Neuronal stem cell (in vitro differentiated cells): ENCODE results near the gene RMC1.
"Not testable (repeated sequence)": the region's sequence is repeated elsewhere in the genome, so short reads cannot be mapped to it uniquely, and the experiment has no call there.

Source experiments
- DNase-seq: peaks from one replicate; pipeline ENCODE4 v3.0.0-alpha.2; 2013; ENCODE audit warnings: low spot score
- H2AFZ ChIP-seq: one replicate; pipeline ENCODE4 v1.6.1; 2013; ENCODE audit warnings: mild to moderate bottlenecking, low read length, inconsistent platforms
- H2AK5ac ChIP-seq: 2 replicates; pipeline ENCODE4 v1.6.1; 2013; ENCODE audit warnings: low read depth, mild to moderate bottlenecking, inconsistent platforms, low read length, moderate library complexity, mixed read lengths
- H2BK120ac ChIP-seq: 2 replicates; pipeline ENCODE4 v1.6.1; 2013; ENCODE audit warnings: low read depth, mild to moderate bottlenecking, inconsistent platforms, low read length, moderate library complexity, mixed read lengths
- H2BK12ac ChIP-seq: one replicate; pipeline ENCODE4 v1.6.1; 2013; ENCODE audit warnings: low read length, inconsistent platforms
- H2BK15ac ChIP-seq: 2 replicates; pipeline ENCODE4 v1.6.1; 2013; ENCODE audit warnings: mild to moderate bottlenecking, low read length, inconsistent platforms, mixed read lengths
- H2BK5ac ChIP-seq: one replicate; pipeline ENCODE4 v1.6.1; 2013; ENCODE audit warnings: inconsistent platforms, mild to moderate bottlenecking, low read length, moderate library complexity
- H3K14ac ChIP-seq: one replicate; pipeline ENCODE4 v1.6.1; 2013; ENCODE audit warnings: low read length, inconsistent platforms
- H3K18ac ChIP-seq: 2 replicates; pipeline ENCODE4 v1.6.1; 2013; ENCODE audit warnings: low read length, inconsistent platforms
- H3K23ac ChIP-seq: 2 replicates; pipeline ENCODE4 v1.6.1; 2013; ENCODE audit warnings: low read depth, mild to moderate bottlenecking, mixed read lengths, low read length, inconsistent platforms; ENCODE audit not compliant: poor library complexity
- H3K27ac ChIP-seq: replicated peaks from 3 replicates; pipeline ENCODE4 v1.5.1; 2013; ENCODE audit warnings: low read length, inconsistent platforms
- H3K27me3 ChIP-seq, 3 experiments: 2 replicates each; pipeline ENCODE4 v1.6.1; 2013; ENCODE audit warnings: low read length in 3 of 3, mild to moderate bottlenecking in 2 of 3, inconsistent platforms in 1 of 3, low read depth in 1 of 3, mixed read lengths in 1 of 3, moderate library complexity in 1 of 3; ENCODE audit not compliant: control insufficient read depth in 3 of 3, insufficient read depth in 3 of 3
- H3K36me3 ChIP-seq, 2 donors: replicated peaks in 1 of 2; 2 replicates each; pipeline ENCODE4 v1.6.1; 2013; ENCODE audit warnings: low read length in 2 of 2; ENCODE audit not compliant: control insufficient read depth in 2 of 2, insufficient read depth in 2 of 2
- H3K4ac ChIP-seq: 2 replicates; pipeline ENCODE4 v1.6.1; 2013; ENCODE audit warnings: inconsistent platforms, mild to moderate bottlenecking, low read length, moderate library complexity
- H3K4me1 ChIP-seq, 2 donors: 1 replicate in 1 of 2; 2 replicates in 1 of 2; pipeline ENCODE4 v1.6.1; 2013; ENCODE audit warnings: low read length in 2 of 2, low read depth in 1 of 2; ENCODE audit not compliant: control insufficient read depth in 2 of 2, insufficient read depth in 1 of 2
- H3K4me2 ChIP-seq: one replicate; pipeline ENCODE4 v1.6.1; 2013; ENCODE audit warnings: mild to moderate bottlenecking, low read length, inconsistent platforms; ENCODE audit not compliant: insufficient read depth, poor library complexity, severe bottlenecking
- H3K4me3 ChIP-seq, 2 donors: 2 replicates each; pipeline ENCODE4 v1.5.1; 2013; ENCODE audit warnings: low read length in 2 of 2, mild to moderate bottlenecking in 2 of 2, inconsistent platforms in 1 of 2, moderate library complexity in 1 of 2
- H3K79me1 ChIP-seq: one replicate; pipeline ENCODE4 v1.6.1; 2013; ENCODE audit warnings: low read depth, mild to moderate bottlenecking, inconsistent platforms, low read length, moderate library complexity
- H3K9ac ChIP-seq: one replicate; pipeline ENCODE4 v1.6.1; 2013; ENCODE audit warnings: mild to moderate bottlenecking, low read depth, low read length, inconsistent platforms; ENCODE audit not compliant: poor library complexity
- H3K9me3 ChIP-seq, 2 donors: replicated peaks in 1 of 2; 2 replicates each; pipeline versions ENCODE3 to v1.6.1; 2013; ENCODE audit warnings: low read length in 2 of 2, mild to moderate bottlenecking in 2 of 2, inconsistent platforms in 1 of 2, low read depth in 1 of 2, mixed read lengths in 1 of 2, moderate library complexity in 1 of 2; ENCODE audit not compliant: control insufficient read depth in 2 of 2, insufficient read depth in 1 of 2
- H4K8ac ChIP-seq: one replicate; pipeline ENCODE4 v1.6.1; 2013; ENCODE audit warnings: low read depth, mild to moderate bottlenecking, inconsistent platforms, low read length, moderate library complexity
- H4K91ac ChIP-seq: one replicate; pipeline ENCODE4 v1.6.1; 2013; ENCODE audit warnings: low read length, low read depth, mild to moderate bottlenecking, inconsistent platforms; ENCODE audit not compliant: poor library complexity
- WGBS, 2 donors: extraction: QIAGEN DNeasy Blood & Tissue Kit; methylation state at CpG; one replicate each; pipeline ENCODE4 v1.1.7; 2013; ENCODE audit warnings: missing lambda C conversion rate in 2 of 2, mixed read lengths in 1 of 2; ENCODE audit not compliant: insufficient read length in 2 of 2, insufficient replicate concordance in 1 of 2; ENCODE audit errors: extremely low coverage in 2 of 2; 5-methylcytosine and 5-hydroxymethylcytosine counted together

Gene RMC1

DNA sequence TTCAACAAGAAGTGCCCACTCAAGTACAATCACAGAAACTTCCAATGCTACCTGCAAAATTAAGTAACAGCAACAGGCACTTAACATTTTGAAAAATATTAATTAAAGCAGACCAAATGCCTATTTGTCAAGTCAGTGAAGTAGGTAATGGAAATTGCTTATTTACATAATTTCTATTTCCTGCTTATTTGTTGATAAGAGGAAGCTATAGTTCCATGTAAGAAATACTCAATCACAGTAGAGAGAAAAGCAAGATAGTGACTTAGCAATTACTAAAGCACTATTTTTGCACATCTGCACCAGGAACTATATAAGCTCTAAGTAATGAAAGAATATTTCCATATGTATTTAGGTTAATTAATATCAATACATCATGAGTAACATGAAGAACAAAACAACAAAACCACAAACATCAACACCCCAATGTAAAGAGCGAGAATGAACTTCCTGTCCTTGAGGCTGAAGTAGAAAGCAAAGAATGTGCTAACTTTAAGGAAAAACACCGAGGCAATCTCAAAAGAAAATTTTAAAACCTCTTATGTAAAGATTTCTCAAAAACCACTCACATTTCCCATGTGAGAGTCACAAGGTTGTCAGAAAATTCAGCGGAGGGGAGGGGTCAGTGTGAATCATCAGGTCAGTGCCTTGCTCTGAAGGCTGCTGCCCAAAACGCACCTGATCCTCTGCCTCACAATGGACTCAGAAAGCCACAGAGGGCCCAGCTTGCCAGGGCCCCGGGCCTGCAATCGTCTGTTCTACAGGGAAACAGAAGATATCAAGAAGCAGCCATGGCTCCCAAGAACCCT is 70.5 kb downstream of the RMC1 start:
- H2BK120ac ChIP-seq: no peak overlapping the region
- no peak overlapping the region for H3K23ac ChIP-seq
- no peak overlapping the region for H3K14ac ChIP-seq
- H2AK5ac ChIP-seq: no peak overlapping the region
- WGBS, 2 donors: no CpG with 5 or more reads among the region's 6 CpGs
- peaks cover 1% of the 10 kb centered on the region for H3K79me1 ChIP-seq
- peaks cover 9 to 55% of the 10 kb centered on the region in 2 donors for H3K36me3 ChIP-seq
- no peak overlapping the region for H2BK12ac ChIP-seq
- no peak overlapping the region for H2BK5ac ChIP-seq
- H3K27ac ChIP-seq: no peak overlapping the region
- H3K4me2 ChIP-seq: no peak overlapping the region
- H3K9me3 ChIP-seq: no peaks in the 10 kb centered on the region
- no peak overlapping the region for H3K9ac ChIP-seq
- H4K91ac ChIP-seq: no peak overlapping the region
- DNase-seq: no peak
- no peak overlapping the region for H4K8ac ChIP-seq
- H3K4ac ChIP-seq: no peak overlapping the region
- no peak overlapping the region for H2AFZ ChIP-seq
- H3K4me3 ChIP-seq: no peak overlapping the region
- no peak overlapping the region for H2BK15ac ChIP-seq
- no peak overlapping the region for H3K18ac ChIP-seq
- no peaks in the 10 kb centered on the region for H3K27me3 ChIP-seq
- peaks cover 4% of the 10 kb centered on the region in 2 donors for H3K4me1 ChIP-seq

- H3K27me3 ChIP-seq: no peaks in the 10 kb centered on the region
- H2BK12ac ChIP-seq: no peak overlapping the region
- H3K36me3 ChIP-seq: peaks cover 9 to 45% of the 10 kb centered on the region in 2 donors
- no peak for DNase-seq
- no peak overlapping the region for H2BK15ac ChIP-seq
- H3K23ac ChIP-seq: no peak overlapping the region
- H3K9ac ChIP-seq: no peak overlapping the region
- H2AFZ ChIP-seq: no peak overlapping the region
- H3K4me1 ChIP-seq: peaks cover 4% of the 10 kb centered on the region in 2 donors
- peaks cover 2% of the 10 kb centered on the region for H3K79me1 ChIP-seq
- no peak overlapping the region for H3K4me2 ChIP-seq
- H3K27ac ChIP-seq: no peak overlapping the region
- no peak overlapping the region for H3K4ac ChIP-seq
- H3K18ac ChIP-seq: no peak overlapping the region
- no peak overlapping the region for H2BK120ac ChIP-seq
- H2BK5ac ChIP-seq: no peak overlapping the region
- H4K8ac ChIP-seq: no peak overlapping the region
- no peak overlapping the region for H2AK5ac ChIP-seq
- no peak overlapping the region for H4K91ac ChIP-seq
- no CpG with 5 or more reads among the region's 5 CpGs for WGBS, 2 donors
- no peak overlapping the region for H3K14ac ChIP-seq
- H3K9me3 ChIP-seq: no peaks in the 10 kb centered on the region
- no peak overlapping the region for H3K4me3 ChIP-seq
Measured at GRCh38 chr18:23574611-23575308, 71.4 kb downstream of the RMC1 start.

DNA sequence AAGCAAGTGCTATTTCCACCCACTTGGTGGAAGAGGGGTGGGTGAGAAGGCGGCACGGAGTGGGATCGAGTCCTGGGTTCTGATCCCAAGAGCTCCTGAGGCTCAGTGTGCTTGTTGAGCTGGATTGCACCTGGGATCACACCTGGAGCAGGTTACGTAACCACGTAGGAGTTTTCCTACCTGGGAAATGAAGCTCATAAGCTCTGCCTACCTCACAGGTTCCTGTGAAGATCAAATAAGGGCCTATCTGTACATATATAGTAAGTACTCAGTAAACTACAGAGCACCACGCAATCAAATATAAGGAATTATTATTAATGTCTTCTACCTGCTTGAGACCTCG is 72.0 kb downstream of the RMC1 start:
- Histone ChIP-seq H3K27me3 (no peaks in the 10 kb centered on the region), H3K4me1 (peaks cover 4 to 7% of the 10 kb centered on the region in 2 donors), H3K18ac (no peak overlapping the region), H2AFZ (no peak overlapping the region), H3K4me2 (no peak overlapping the region), H2BK12ac (no peak overlapping the region), H3K4ac (no peak overlapping the region), H2BK15ac (no peak overlapping the region), H4K91ac (no peak overlapping the region), H2AK5ac (no peak overlapping the region), H4K8ac (no peak overlapping the region), H3K27ac (no peak overlapping the region), H3K23ac (no peak overlapping the region), H2BK120ac (no peak overlapping the region), H3K79me1 (peaks cover 2% of the 10 kb centered on the region), H3K4me3 (no peak overlapping the region), H3K36me3 (peaks cover 9 to 40% of the 10 kb centered on the region in 2 donors), H3K9me3 (no peaks in the 10 kb centered on the region), H2BK5ac (no peak overlapping the region), H3K14ac (no peak overlapping the region), H3K9ac (no peak overlapping the region)
- WGBS, 2 donors: no CpG with 5 or more reads among the region's 7 CpGs
- DNase-seq: no peak

GRCh38 chr18:23577521-23577920 is 74.2 kb downstream of the RMC1 start:
- not testable (repeated sequence) for H4K8ac ChIP-seq, H3K9ac ChIP-seq, H2BK15ac ChIP-seq, H3K4me2 ChIP-seq, H2AK5ac ChIP-seq, H3K9me3 ChIP-seq, H3K23ac ChIP-seq, H3K4me1 ChIP-seq, H3K27me3 ChIP-seq, H3K18ac ChIP-seq, H2BK120ac ChIP-seq, H2BK12ac ChIP-seq, H4K91ac ChIP-seq, H3K4me3 ChIP-seq, H2BK5ac ChIP-seq, H2AFZ ChIP-seq, H3K4ac ChIP-seq, H3K79me1 ChIP-seq, H3K14ac ChIP-seq, H3K27ac ChIP-seq, DNase-seq
- peaks cover 11 to 29% of the 10 kb centered on the region in 2 donors for H3K36me3 ChIP-seq
- WGBS, 2 donors: no CpG with 5 or more reads among the region's 24 CpGs
